ENCODE data around the gene HOGA1. TPM values are rescaled to one million over a fixed set of nuclear protein-coding genes. Genes with fewer than 3 reads are reported as not detected.

Gene HOGA1
- total and polyA plus RNA-seq, 2 experiments from 2014 or later: 5.8 to 6.9 TPM

GRCh38 chr10:97540669-97541500, 43.3 kb upstream of the HOGA1 start:
- H2AFZ ChIP-seq: no peak overlapping the region
- H3K9me3 ChIP-seq (ENCODE audit: low read depth): no peaks in the 10 kb centered on the region
- no peak overlapping the region for H3K4me2 ChIP-seq
- peak overlapping the region; percentile 95 for H3K27ac ChIP-seq
- no peak for DNase-seq (ENCODE audit: low spot score)
- H3K27me3 ChIP-seq: no peaks in the 10 kb centered on the region
- H3K4me1 ChIP-seq (ENCODE audit: insufficient read depth): peaks cover 30% of the 10 kb centered on the region
- no peak overlapping the region for H3K4me3 ChIP-seq
- H3K79me2 ChIP-seq: peaks cover 24% of the 10 kb centered on the region
- no peaks in the 10 kb centered on the region for H3K9me2 ChIP-seq (replicated peaks; ENCODE audit: insufficient read depth)
- no peaks in the 10 kb centered on the region for H3K36me3 ChIP-seq (replicated peaks; ENCODE audit: insufficient read depth, low read depth)
- TF ChIP-seq EZH2 (IDR thresholded peaks at IDR 0.05; ENCODE audit: borderline replicate concordance) (no peak), CTCF (IDR thresholded peaks at IDR 0.05; ENCODE audit: poor library complexity) (no peak), EZH2phosphoT487 (IDR thresholded peaks at IDR 0.05; ENCODE audit: low read depth, severe bottlenecking, unreplicated experiment) (no peak)
- WGBS (ENCODE audit: low lambda C conversion rate, missing lambda C conversion rate): 87% methylated on average over 14 of the region's 14 CpGs
- peaks cover 4% of the 10 kb centered on the region for H4K20me1 ChIP-seq (ENCODE audit: insufficient read depth, poor library complexity, severe bottlenecking)

- Histone ChIP-seq H3K36me3 (replicated peaks; ENCODE audit: insufficient read depth, low read depth) (no peaks in the 10 kb centered on the region), H3K4me1 (ENCODE audit: insufficient read depth) (peaks cover 30% of the 10 kb centered on the region), H2AFZ (no peak overlapping the region), H4K20me1 (ENCODE audit: insufficient read depth, poor library complexity, severe bottlenecking) (peaks cover 4% of the 10 kb centered on the region), H3K9me3 (ENCODE audit: low read depth) (no peaks in the 10 kb centered on the region), H3K4me3 (no peak overlapping the region), H3K4me2 (peak overlapping the region; percentile 28), H3K27me3 (no peaks in the 10 kb centered on the region), H3K9me2 (replicated peaks; ENCODE audit: insufficient read depth) (no peaks in the 10 kb centered on the region), H3K79me2 (peaks cover 21% of the 10 kb centered on the region), H3K27ac (peak overlapping the region; percentile 95)
- DNase-seq (ENCODE audit: low spot score): peak; percentile 87
- TF ChIP-seq EZH2 (IDR thresholded peaks at IDR 0.05; ENCODE audit: borderline replicate concordance) (no peak), EZH2phosphoT487 (IDR thresholded peaks at IDR 0.05; ENCODE audit: low read depth, severe bottlenecking, unreplicated experiment) (no peak), CTCF (IDR thresholded peaks at IDR 0.05; ENCODE audit: poor library complexity) (no peak)
- WGBS (ENCODE audit: low lambda C conversion rate, missing lambda C conversion rate): 68% methylated on average over 9 of the region's 9 CpGs
Measured at GRCh38 chr10:97542169-97543024, 41.8 kb upstream of the HOGA1 start.

GRCh38 chr10:97543025-97543546, 41.1 kb upstream of the HOGA1 start:
- Histone ChIP-seq H3K36me3 (replicated peaks; ENCODE audit: insufficient read depth, low read depth) (no peaks in the 10 kb centered on the region), H3K4me1 (ENCODE audit: insufficient read depth) (peaks cover 30% of the 10 kb centered on the region), H3K9me3 (ENCODE audit: low read depth) (no peaks in the 10 kb centered on the region), H3K27me3 (no peaks in the 10 kb centered on the region), H3K4me2 (peak overlapping the region; percentile 1), H3K4me3 (no peak overlapping the region), H4K20me1 (ENCODE audit: insufficient read depth, poor library complexity, severe bottlenecking) (peaks cover 4% of the 10 kb centered on the region), H3K79me2 (peaks cover 21% of the 10 kb centered on the region), H2AFZ (no peak overlapping the region), H3K9me2 (replicated peaks; ENCODE audit: insufficient read depth) (no peaks in the 10 kb centered on the region), H3K27ac (peak overlapping the region; percentile 95)
- peak; percentile 85 for DNase-seq (ENCODE audit: low spot score)
- TF ChIP-seq CTCF (IDR thresholded peaks at IDR 0.05; ENCODE audit: poor library complexity): no peak
- no peak for TF ChIP-seq EZH2 (IDR thresholded peaks at IDR 0.05; ENCODE audit: borderline replicate concordance)
- no peak for TF ChIP-seq EZH2phosphoT487 (IDR thresholded peaks at IDR 0.05; ENCODE audit: low read depth, severe bottlenecking, unreplicated experiment)
- 70% methylated on average over 10 of the region's 10 CpGs for WGBS (ENCODE audit: low lambda C conversion rate, missing lambda C conversion rate)

Measured in hepatocyte (in vitro differentiated cells).